NCI-H2029 (cell line): ENCODE data around the gene COLGALT1.
"Not testable (repeated sequence)": the region's sequence is repeated elsewhere in the genome, so short reads cannot be mapped to it uniquely, and the experiment has no call there.

ENCODE experiments used
- DNase-seq: peaks from one replicate; lab custom pipeline; 2025; lab: John Stamatoyannopoulos, UW

Gene COLGALT1

DNA sequence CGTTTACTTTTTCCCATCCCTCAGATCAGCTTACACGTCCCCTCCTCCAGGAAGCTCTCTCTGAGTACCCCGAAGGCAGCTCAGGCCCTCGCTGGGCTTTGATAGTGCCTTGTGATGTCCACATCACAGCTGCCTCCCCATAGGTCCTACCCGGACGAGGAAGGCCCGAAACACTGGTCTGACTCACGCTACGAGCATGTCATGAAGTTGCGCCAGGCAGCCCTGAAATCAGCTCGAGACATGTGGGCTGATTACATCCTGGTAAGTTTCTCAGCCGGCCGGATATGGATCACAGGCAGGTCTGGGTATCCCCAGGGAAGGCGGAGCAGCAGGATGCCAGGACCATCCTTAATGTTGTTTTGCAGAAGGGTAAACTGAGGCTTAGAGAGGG, 4.8 kb downstream of the COLGALT1 start:
- no peak for DNase-seq

DNA sequence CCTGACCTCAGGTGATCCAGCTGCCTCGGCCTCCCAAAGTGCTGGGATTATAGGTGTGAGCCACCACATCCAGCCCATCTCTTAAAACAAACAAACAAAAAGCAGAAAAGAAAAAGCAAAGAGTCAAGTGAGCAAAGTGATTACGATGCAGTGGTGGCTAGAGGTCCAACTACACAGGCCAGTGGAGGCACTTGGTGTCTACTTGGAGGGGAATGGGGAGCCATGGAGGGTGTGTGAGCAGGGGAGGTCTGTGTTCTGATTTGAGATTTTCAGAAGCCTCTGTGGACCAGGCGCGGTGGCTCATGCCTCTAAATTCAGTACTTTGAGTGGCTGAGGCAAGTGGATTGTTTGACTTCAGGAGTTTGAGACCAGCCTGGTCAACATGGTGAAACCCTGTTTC, 6.6 kb downstream of the COLGALT1 start:
- no peak for DNase-seq

DNA sequence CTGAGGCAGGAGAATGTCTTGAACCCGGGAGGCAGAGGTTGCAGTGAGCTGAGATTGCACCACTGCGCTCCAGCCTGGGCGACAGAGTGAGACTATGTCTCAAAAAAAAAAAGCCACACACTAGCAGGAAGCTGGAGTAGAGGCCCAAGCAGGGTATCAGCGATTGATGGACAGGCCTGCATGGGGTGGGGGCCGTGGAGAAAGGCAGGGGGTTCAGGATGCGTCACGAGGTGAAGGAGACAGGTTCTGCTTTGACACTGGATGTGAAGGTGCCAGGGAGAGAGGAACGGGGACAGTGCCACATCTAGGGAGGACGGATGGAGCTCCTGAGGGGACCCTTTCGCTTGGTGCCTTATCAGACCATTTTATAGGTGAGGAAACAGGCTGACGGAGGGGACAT, 7.1 kb downstream of the COLGALT1 start:
- DNase-seq = no peak

DNA sequence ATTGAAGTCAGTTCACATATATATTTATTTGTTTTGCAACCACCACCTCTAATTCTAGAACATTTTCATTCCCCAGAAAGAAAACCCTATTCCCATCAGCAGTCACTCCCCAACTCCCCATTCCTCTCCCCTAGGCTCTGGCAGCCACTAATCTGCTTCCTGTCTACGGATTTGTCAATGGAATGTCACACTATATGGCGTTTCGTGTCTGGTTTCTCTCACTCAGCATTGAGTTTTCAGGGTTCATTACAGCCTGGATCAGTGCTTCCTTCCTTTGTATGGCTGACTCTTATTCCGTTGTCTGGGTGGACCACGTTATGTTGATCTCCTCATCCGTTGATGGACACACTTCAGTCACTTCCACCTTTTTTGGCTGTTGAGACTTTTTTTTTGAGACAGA, 9.3 kb downstream of the COLGALT1 start:
- DNase-seq = no peak

DNA sequence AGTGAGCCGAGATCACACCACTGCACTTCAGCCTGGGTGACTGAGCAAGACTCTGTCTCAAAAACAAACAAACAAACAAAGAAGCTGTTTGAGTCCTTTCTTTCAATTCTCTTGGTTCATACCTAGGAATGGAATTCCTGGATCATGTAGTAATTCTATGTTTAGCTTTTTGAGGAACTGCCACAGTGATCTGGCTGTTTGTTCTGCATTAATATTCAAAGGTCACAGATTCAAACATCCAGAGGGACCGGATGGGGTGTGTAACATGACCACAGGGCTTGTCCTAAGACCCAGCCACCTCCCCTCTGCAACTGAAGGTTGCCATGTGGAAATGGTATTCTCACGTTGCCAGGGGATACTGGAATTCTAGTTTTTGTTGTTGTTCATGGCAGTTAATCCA, 10.2 kb downstream of the COLGALT1 start:
- no peak for DNase-seq

DNA sequence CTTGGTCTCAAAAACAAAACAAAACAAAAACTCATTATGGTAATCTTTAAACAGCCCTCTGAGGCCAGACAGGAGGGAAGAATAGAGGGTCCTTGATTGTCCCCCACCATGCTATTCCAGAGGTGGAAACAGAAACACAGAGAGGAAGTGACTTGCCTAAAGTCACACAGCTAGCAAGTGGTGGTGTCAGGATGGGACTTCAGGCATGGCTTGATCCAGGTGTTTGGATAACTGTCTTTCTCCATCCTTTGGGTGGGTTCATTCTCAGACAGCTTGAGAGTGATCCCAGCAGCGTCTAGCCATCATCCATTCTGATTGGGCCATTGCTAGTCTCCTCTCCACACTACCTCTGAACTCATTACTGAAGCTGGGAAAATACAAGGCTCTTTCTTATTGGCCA, 12.5 kb downstream of the COLGALT1 start:
- DNase-seq = no peak

DNA sequence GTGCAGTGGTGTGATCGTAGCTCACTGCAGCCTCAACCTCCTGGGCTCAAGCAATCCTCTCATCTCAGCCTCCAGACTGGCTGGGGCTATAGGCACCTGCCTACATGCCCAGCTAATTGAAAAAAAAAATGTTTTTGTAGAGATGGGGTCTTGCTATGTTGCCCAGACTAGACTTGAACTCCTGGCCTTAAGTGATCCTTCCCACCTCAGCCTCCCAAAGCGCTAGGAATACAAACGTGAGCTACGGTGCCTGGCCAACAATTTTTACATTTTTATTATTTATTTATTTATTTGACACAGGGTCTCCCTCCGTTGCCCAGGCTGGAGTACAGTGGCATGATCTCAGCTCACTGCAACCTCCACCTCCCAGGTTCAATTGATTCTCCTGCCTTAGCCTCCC, 14.8 kb downstream of the COLGALT1 start:
- DNase-seq = not testable (repeated sequence)

DNA sequence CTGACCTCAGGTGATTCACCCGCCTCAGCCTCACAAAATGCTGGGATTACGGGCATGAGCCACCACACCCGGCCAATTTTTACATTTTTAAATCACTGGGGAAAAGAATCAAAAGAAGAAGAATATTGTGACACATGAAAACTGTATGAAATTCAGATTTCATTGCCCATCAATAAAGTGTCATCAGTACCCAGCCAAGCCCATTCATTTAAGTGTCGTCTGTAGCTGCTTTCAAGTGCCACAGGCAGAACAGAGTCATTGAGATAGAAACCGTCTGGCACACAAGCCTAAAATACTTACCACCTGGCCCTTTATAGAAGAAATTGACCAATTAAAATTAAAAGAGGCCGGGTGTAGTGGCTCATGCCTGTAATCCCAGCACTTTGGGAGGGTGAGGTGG, 15.3 kb downstream of the COLGALT1 start:
- peak; percentile 75 for DNase-seq

DNA sequence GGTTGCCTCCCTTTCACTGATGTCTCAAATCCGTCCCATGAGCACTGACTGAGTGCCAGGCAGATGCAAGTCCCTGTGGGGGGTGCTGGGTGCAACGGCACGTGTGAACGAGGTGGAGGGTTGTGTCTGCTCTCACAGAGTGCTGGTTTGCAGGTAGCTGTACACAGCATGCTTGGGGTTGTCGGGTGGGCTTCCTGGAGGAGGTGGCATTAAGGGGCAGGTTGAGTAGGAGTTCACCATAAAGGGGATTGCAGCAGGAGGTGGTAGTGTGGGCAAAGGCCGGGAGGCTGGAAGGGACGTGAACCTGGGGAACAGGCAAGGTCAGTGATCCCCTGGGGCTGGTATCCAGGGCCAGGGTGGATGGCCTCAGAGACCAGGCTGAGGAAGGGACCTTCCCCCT, 17.2 kb downstream of the COLGALT1 start:
- no peak for DNase-seq

DNA sequence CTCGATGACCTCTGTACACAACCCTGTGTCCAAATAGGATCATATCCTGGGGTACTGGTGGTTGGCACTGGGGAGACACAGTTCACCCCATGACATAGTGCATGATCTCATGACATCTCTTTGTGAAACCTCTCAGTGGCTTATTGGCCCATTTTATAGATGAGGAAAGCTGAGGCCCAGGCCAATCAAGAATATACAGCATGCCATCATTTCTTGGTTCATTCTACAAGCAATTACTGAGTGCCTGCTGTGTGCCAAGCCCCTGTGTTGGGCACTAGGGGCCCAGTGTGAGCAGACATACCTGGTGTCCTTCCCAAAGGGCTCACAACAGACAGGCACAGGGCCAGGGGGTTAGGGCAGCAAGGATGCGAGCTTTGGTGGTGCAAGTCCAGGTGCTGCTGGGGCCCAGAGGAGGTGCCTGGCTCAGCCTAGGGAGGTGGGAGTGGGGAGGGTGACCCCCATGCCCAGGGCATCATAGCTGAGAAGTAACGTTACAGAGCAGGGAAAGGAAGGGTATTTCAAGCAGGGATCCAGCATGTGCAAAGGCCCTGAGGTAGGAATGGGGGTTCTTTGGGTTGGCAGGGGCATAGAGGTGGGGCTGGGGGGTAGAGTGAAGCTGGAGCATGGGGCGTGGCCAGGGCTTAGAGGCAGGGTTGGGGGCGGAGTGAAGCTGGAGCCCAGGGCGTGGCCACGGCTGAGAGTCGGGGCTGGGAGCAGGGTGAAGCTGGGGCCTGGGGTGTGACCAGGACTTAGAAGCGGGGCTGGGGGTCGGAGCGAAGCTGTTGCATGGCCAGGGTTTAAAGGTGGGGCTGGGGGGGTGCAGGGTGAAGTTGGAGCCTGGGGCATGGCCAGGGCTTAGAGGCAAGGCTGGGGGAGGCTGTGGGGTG, 20.7 kb downstream of the COLGALT1 start:
- no peak for DNase-seq

DNA sequence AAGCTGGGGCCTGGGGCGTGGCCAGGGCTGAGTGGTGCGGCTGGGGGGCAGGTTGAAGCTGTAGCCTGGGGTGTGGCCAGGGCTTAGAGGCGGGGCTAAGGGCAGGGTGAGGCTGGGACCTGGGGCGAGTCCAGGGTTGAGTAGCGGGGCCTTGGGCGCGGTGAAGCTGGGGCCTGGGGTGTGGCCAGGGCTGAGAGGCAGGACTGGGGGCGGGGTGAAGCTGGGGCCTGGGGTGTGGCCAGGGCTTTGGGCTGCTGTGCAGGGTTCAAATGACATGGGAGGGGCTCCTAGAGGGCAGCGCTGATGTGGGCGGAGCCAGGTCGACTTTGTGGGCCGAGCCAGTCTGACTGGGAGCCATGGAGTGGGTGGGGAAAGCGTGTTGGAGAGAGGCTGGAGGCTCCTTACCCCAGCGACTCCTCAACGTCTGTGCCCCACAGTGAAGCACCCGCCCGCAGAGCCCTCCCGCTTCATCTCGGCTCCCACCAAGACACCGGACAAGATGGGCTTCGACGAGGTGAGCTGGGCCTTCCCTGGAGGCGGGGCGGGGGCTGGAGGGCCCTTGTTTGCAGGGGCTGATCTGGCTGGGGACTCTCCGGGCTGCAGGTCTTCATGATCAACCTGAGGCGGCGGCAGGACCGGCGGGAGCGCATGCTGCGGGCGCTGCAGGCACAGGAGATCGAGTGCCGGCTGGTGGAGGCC, 21.5 kb downstream of the COLGALT1 start:
- no peak for DNase-seq

DNA sequence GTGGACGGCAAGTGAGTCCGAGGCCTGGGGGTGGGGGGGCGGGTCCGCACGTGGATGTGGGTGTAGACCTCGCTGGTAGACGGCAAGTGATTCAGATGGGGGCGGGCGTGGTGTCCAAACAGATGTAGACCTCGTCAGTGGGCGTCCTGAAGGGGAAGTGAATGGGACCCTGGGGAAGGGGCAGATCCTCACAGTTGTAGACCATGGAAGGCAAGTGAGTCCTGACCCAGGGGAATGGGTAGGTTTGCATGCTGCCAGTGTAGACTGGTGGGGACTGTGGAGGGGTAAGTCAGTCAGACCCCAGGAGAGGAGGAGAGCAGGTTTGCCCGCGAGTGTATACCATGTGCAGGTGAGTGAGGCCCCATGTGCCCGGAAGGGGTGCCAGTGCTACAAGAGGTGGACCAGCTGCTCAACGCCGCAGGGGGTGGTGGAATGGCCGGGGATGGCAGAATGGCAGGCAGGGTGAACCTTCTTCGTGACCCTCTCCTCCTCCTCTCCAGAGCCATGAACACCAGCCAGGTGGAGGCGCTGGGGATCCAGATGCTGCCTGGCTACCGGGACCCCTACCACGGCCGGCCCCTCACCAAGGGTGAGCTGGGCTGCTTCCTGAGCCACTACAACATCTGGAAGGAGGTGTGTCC, 22.1 kb downstream of the COLGALT1 start:
- no peak for DNase-seq

DNA sequence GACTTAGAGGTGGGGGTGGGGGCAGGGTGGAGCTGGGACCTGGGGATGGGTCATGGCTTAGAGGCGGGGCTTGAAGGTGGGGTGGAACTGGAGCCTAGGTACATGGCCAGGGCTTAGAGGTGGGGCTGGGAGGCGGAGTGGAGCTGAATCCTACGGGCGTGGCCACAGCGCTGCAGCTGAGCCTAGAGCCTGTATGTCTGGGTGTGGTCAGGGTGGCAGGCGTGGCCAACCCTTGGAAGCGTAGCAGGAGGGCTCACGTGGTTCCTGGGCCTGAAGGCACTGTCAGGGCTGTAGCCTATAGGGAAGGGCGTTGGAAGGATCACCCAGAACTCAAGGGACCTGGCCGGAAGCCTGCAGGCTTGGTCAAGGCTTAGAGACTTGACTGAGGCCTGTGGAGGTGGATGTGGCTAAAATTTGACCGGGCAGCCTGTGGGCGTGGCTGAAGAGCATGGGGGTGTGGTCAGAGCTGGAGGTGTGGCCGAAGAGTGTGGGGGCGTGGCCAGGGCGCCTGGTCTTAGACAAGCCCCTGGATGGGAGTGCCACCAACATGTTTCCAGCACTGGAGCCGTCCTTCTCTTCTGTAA, 24.3 kb downstream of the COLGALT1 start:
- peak; percentile 23 for DNase-seq

DNA sequence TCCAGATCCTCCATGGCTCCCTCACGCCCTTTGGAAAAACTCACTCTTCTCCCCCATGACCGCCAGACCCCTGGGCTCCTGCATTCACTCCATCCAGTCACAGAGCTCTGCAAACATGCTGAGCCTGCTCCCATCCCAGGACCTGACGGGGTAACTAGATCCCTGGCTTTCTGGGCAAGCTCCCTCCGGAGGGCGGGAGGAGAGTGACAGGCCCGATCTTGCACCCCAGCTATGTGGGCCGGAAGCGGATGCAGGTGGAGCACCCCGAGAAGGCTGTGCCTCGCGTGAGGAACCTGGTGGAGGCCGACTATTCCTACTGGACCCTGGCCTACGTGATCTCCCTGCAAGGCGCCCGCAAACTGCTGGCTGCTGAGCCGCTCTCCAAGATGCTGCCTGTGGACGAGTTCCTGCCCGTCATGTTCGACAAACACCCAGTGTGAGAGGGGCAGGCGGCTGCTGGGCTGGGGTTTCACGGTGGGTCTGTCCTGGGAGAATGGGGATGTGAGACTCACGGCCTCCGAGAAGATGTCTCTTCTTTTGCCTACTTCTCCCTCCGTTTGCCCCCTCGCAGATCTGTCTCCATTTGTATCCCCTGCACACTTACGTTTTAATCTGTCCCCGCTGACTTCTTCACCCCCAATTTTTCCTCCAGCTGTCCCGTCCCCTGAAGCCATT, 25.2 kb downstream of the COLGALT1 start:
- DNase-seq = no peak

DNA sequence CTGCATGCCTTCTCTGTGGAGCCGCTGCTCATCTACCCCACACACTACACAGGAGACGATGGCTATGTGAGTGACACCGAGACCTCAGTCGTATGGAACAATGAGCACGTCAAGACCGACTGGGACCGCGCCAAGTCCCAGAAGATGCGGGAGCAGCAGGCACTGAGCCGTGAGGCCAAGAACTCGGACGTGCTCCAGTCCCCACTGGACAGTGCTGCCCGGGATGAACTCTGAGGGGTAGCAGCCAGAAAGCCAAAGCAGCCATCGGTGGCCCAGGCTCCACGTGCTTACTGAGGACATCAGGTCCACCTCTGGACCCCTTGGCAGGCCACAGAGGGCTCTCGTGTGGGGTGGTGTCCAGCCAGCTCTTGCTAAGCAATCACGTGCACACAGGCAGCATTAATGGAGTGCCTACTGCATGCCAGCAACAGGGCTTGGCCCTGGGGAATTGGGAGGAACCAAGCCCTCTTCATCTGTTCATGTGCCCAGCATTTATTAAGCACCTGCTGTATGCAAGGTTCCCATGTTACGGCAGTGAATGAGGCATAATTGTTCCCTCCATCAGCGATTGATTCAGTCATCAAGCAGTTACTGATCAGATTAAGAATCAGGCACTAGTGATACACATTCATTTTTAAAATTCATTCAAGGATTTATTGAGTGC, 25.9 kb downstream of the COLGALT1 start:
- DNase-seq = no peak

DNA sequence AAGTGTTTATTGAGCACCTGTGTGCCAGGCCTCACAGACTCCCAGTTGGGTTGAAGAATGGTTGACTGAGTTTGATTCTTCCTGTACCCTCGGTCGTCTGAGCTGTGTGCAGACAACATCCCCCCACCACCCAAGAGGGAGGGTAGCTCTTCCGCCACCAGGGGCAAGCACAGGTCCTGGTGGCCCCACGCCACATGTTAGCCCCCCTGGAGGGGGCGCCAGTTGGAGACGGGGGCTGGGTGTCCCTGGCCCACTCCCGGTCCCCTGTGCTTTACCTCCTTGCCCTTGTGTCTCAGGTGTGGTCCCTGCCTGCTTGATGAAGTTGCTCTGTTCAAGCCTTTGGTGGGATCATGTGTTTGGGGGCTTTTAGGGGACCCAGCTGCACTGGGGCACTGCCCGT, 27.2 kb downstream of the COLGALT1 start:
- DNase-seq = no peak

DNA sequence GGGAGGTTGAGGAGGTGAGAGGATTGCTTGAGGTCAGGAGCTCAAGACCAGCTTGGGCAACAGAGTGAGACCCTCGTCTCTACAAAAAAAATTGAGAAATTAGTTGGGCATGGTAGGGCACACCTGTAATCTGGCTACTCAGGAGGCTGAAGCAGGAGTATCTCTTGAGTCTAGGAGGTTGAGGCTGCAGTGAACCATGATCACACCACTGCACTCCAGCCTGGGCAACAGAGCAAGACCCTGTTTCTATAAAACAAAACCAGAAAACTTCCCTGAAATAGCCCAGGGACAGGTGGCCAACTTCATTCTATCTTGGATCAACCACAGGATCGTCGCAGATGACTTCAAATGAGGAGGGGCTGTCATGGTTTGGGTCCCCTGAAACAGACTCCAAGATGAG, 28.7 kb downstream of the COLGALT1 start:
- DNase-seq = no peak

DNA sequence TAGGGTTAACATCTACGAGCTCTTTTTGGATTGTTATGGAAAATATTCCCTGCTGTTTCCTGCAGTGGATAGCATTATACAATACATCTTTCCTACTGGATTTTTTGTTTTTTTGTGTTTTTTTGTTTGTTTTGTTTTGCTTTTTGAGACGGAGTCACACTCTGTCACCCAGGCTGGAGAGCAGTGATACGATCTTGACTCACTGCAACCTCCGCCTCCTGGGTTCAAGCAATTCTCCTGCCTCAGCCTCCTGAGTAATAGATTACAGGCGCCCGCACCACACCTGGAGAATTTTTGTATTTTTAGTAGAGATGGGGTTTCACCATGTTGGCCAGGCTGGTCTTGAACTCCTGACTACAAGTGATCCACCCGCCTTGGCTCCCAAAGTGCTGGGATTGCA, 29.9 kb downstream of the COLGALT1 start:
- DNase-seq = not testable (repeated sequence)

DNA sequence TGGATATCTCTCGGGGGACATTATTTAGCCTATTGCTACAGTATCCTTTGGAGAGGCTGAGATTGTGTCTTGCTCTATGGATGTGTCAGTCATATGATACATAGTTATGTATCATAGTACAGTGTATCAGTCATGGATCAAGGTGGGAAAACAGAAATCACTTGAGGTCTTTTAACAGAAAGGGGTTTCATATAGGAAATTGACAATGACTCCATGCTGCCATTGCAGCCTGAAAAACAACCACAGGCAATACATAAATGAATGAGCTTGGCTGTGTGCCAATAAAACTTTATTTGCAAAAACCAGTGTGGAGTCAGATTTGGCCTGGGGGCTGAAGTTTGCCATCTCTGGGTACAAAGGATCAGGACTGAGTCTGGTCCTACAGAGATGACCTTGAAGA, 35.4 kb downstream of the COLGALT1 start:
- DNase-seq = no peak

DNA sequence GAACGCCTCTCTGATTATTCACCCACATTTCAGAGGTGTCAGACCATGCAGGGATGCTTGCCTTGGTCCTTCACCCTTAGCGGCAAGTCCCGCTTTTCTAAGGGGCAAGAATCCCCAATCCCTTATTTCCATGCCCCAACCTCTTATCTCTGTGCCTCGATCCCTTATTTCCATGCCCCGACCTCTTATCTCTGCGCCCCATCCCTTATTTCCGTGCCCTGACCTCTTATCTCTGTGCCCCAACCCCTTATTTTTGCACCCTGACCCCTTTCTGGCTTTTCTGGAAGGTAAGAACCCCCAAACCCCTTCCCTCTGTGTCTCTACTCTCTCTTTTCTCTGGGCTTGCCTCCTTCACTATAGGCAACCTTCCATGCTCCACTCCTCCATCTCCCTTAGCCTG, 38.8 kb downstream of the COLGALT1 start:
- DNase-seq = not testable (repeated sequence)

DNA sequence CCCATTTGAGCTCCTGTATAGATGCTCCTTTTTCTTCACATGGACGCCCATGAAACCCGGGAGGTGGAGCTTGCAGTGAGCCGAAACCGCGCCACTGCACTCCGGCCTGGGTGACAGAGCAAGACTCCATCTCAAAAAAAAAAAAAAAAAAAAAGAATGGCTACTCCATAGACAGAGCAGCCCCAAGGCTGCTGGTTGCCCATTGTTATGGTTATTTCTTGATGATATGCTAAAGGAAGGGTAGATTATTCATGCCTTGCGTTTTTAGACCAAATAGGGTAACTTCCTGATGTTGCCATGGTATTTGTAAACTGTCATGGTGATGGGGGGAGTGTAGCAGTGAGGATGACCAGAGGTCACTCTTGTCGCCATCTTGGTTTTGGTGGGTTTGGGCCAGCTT, 42.6 kb downstream of the COLGALT1 start:
- DNase-seq = not testable (repeated sequence)

DNA sequence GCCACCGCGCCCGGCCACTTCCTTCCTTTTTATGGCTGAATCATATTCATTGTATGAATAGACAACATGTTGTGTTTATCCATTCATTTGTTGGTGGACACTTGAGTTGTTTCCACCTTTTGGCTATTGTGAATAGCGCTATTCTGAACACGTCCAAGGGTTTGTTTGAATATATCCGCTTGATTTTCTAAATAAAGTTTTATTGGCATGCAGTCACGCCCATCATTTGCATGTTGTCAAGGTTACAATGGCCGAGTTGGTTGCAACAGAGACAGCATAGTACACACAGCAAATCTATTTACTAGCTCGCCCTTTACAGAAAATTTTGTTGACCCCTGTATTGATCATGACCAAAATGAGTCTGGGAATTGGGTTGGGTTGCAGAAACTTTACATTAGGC, 43.5 kb downstream of the COLGALT1 start:
- no peak for DNase-seq
